HG03045 (cell line): ENCODE data around the gene FGF5.

Experiments used
- ATAC-seq: cut with Tn5 transposase; IDR thresholded peaks from one replicate; pipeline ENCODE4 v1.9.1; 2021; ENCODE audit warnings: mild to moderate bottlenecking, moderate library complexity; ENCODE audit not compliant: unreplicated experiment

Gene FGF5

DNA sequence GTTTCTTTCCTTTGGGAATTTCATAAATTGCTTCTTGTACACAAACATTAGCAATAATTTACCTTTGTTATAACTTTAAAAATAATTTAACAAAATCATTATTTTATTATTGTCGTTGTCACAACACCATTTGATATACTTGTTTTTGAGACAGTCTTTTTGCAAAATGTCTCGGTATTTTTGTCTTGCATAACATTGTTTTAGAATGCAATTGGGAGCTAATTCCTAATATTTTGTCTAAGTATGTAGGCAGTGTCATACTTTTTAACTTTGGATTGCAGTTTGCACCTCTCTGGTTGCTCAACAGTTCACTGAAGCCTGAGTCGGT is 68.7 kb downstream of the FGF5 start:
- no peak for ATAC-seq

DNA sequence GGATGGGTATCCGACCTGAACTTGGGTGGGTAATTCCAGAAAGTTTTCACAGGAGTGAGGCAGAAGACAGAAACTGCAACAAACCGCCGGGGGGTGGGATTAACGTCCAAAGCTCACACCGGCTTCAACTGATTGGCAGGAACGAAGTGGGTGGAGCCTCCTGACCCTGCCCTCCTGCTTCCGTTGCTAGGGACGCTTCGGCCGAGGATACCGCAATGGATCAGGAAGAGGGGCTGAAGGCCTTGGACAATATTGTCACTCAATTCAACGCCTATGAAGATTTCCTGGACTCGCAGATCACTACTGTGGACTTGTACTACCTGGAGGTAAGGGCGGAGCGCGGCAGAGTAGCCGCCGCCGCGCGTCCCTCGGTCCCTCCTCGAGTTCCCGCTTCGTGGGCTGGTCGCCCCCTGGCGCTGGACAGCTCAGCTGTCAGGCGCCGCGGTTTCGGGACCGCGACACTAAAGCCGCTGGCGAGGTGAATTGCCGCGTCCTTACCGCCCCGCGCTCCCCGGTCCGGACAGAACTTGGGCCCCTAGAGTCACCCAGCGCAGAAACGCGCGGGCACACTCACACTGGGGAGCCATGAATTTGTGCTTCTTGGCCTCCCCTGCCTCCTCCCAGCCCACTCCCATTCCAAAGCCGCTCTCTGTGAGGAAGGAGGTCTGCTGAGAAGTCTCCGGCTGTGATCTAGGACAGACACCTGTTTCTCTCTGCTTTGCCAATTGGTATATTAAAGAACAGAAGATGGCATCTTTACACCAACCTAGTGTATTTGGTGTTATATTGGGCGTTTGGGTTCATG is 69.3 kb downstream of the FGF5 start, which contains the start of gene CFAP299:
CFAP299 (plus strand) TSS at position 177 of the 805 bp plus-strand sequence.
- peak; percentile 99 for ATAC-seq

DNA sequence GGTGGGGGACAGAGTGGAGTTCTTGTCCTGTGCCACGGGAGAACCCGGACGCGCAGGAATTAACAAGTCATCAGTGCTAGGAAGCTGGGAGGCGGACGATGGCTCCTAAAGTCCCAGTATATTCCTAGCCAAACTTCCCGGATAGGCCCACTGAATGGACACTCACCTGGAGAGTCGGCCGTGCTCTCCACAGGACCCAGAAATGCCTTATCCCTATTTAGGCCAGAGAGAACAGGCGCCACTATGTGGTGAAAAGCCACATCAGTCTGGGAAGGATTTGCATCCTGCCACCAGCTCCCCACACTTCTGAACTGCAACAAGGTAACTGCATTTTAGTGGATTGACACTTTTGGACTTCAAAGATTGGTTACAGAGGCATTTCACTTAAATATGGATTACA is 70.1 kb downstream of the FGF5 start:
- no peak for ATAC-seq

DNA sequence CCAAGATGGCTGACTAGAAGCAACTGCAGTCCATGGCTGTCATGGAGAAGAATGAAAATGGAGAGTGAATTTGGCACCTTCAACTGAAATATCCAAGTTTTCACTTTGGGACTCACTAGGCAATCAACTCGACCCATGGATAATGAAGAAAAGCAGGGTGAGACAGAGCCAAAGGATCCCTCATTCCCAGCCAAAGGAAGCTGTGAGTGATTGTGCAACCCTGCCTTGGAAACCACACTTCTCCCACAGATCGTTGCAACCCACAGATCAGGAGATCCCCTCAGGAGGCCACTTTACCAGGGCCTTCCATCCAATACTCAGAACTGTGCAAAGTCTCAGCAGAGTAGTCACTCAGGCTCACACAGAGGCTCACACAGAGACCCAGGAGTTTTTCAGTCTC is 73.6 kb downstream of the FGF5 start:
- no peak for ATAC-seq
